H1 (cell line): ENCODE data around the gene FRK.

ENCODE experiments used
- CHD2 ChIP-seq: IDR thresholded peaks from 2 replicates; pipeline ENCODE4 v1.6.1; 2012; ENCODE audit warnings: low read length, improper control_type of control experiment
- CTCF ChIP-seq, 3 experiments: IDR thresholded peaks; 1 replicate in 2 of 3; 2 replicates in 1 of 3; pipeline versions ENCODE4 v1.5.1 to v1.6.1; 2011; ENCODE audit warnings: low read length in 3 of 3, mild to moderate bottlenecking in 3 of 3, inconsistent platforms in 2 of 3, low read depth in 1 of 3, moderate library complexity in 1 of 3; ENCODE audit not compliant: insufficient read depth in 1 of 3; ENCODE audit errors: control extremely low read depth in 1 of 3
- EP300 ChIP-seq, 2 experiments: IDR thresholded peaks; 1 replicate in 1 of 2; 2 replicates in 1 of 2; pipeline ENCODE4 v1.6.1; 2011 to 2012; ENCODE audit warnings: low read depth in 2 of 2, low read length in 2 of 2, mild to moderate bottlenecking in 2 of 2, borderline replicate concordance in 1 of 2, inconsistent platforms in 1 of 2, moderate library complexity in 1 of 2
- EZH2 ChIP-seq: fragments of 200-600 bp; sonication (generic); IDR thresholded peaks from 2 replicates; pipeline ENCODE4 v1.7.1; 2012; ENCODE audit warnings: low read depth, mild to moderate bottlenecking, moderate library complexity, low read length, inconsistent platforms; ENCODE audit not compliant: severe bottlenecking
- MAX ChIP-seq: IDR thresholded peaks from 2 replicates; pipeline ENCODE4 v1.6.1; 2012; ENCODE audit warnings: inconsistent platforms
- POLR2A ChIP-seq, 2 experiments: IDR thresholded peaks; 1 replicate in 1 of 2; 2 replicates in 1 of 2; pipeline ENCODE4 v1.6.1; 2011; ENCODE audit warnings: low read depth in 2 of 2, low read length in 2 of 2, mild to moderate bottlenecking in 2 of 2; ENCODE audit errors: control extremely low read depth in 1 of 2
- RAD21 ChIP-seq, 2 experiments: IDR thresholded peaks in 1 of 2; conservative IDR thresholded peaks in 1 of 2; 2 replicates each; pipeline ENCODE4 v1.6.1; 2011; ENCODE audit warnings: low read depth in 2 of 2, low read length in 2 of 2, improper control_type of control experiment in 1 of 2, inconsistent platforms in 1 of 2, mild to moderate bottlenecking in 1 of 2, moderate library complexity in 1 of 2
- RFX5 ChIP-seq: IDR thresholded peaks from 2 replicates; pipeline ENCODE4 v1.6.1; 2011; ENCODE audit warnings: low read depth, low read length, improper control_type of control experiment, borderline replicate concordance
- SIRT6 ChIP-seq: IDR thresholded peaks from one replicate; pipeline ENCODE4 v1.7.1; 2012; ENCODE audit warnings: low read length, inconsistent platforms
- TBP ChIP-seq: IDR thresholded peaks from 2 replicates; pipeline ENCODE4 v1.6.1; 2011; ENCODE audit warnings: low read depth, low read length, improper control_type of control experiment
- TEAD4 ChIP-seq: IDR thresholded peaks from 2 replicates; pipeline ENCODE4 v1.6.1; 2012; ENCODE audit warnings: low read depth, low read length, inconsistent platforms, mixed read lengths
- USF2 ChIP-seq: IDR thresholded peaks from 2 replicates; pipeline ENCODE4 v1.6.1; 2011; ENCODE audit warnings: low read length, improper control_type of control experiment

GRCh38 chr6:116040993-116041392, 19.7 kb downstream of the FRK start:
- no peak for TF ChIP-seq MAX
- no peak for TF ChIP-seq CTCF (IDR thresholded peaks at IDR 0.05; ENCODE audit: control extremely low read depth in 1 of 3, insufficient read depth in 1 of 3, low read depth in 1 of 3, low read length in 3 of 3)
- no peak for TF ChIP-seq RFX5
- TF ChIP-seq EP300 (IDR thresholded peaks at IDR 0.05; ENCODE audit: borderline replicate concordance in 1 of 2, low read depth in 2 of 2, low read length in 2 of 2) = no peak
- no peak for TF ChIP-seq TBP
- TF ChIP-seq TEAD4 = no peak
- TF ChIP-seq SIRT6 = no peak
- no peak for TF ChIP-seq USF2
- TF ChIP-seq CHD2 = no peak
- TF ChIP-seq EZH2 = no peak
- TF ChIP-seq POLR2A (IDR thresholded peaks at IDR 0.05; ENCODE audit: control extremely low read depth in 1 of 2, low read depth in 2 of 2, low read length in 2 of 2) = no peak
- TF ChIP-seq RAD21 (IDR thresholded peaks at IDR 0.05 in 1 of 2, conservative IDR thresholded peaks at IDR 0.05 in 1 of 2; ENCODE audit: low read depth in 2 of 2, low read length in 2 of 2) = no peak
